RWPE1 (cell line): ENCODE measurements around the gene PIK3R3.

Experiments
- CTCF ChIA-PET: fragments of 350-600 bp; sonication (Branson Sonifier 250); formaldehyde crosslinking; extraction: SDS; loops from one replicate; lab custom pipeline; 2021; lab: Yijun Ruan, JAX
- POLR2A ChIA-PET: fragments of 400-600 bp; formaldehyde crosslinking; extraction: SDS; loops from one replicate; lab custom pipeline; 2020; ENCODE audit warnings: antibody characterized with exemption; ENCODE audit not compliant: low non-redundant PET; lab: Yijun Ruan, JAX
- DNase-seq: peaks from one replicate; pipeline ENCODE4 v3.0.0; 2012; ENCODE audit warnings: low spot score
- H3K27ac ChIP-seq: fragments of 450-650 bp; 2 replicates; pipeline ENCODE4 v1.5.1; 2017
- CTCF ChIP-seq: fragments of 450-650 bp; conservative IDR thresholded peaks from 2 replicates; pipeline ENCODE4 v1.5.1; 2017; ENCODE audit warnings: low read depth, mild to moderate bottlenecking

The PIK3R3 gene

GRCh38 chr1:46019348-46019747, 113.1 kb downstream of the PIK3R3 start:
- TF ChIP-seq CTCF: no peak
- ChIA-PET CTCF (no interaction called here), POLR2A (no interaction called here)
- DNase-seq: no peak
- no peak overlapping the region for H3K27ac ChIP-seq

GRCh38 chr1:46017876-46018503, 114.4 kb downstream of the PIK3R3 start:
- no peak overlapping the region for H3K27ac ChIP-seq
- ChIA-PET CTCF (no interaction called here), POLR2A (no interaction called here)
- DNase-seq: no peak
- no peak for TF ChIP-seq CTCF

GRCh38 chr1:46013581-46013980, 118.8 kb downstream of the PIK3R3 start:
- POLR2A ChIA-PET: no interaction called here
- no peak overlapping the region for H3K27ac ChIP-seq
- CTCF ChIA-PET: no interaction called here
- no peak for TF ChIP-seq CTCF
- DNase-seq: no peak

GRCh38 chr1:46012236-46012635, 120.2 kb downstream of the PIK3R3 start:
- CTCF ChIA-PET: no interaction called here
- no peak for TF ChIP-seq CTCF
- POLR2A ChIA-PET: no interaction called here
- no peak overlapping the region for H3K27ac ChIP-seq
- DNase-seq: no peak

- ChIA-PET POLR2A (no interaction called here), CTCF (interaction anchor here (0.7 to 1.1 kb wide), 2 partner anchors 26 to 211 kb away, joined by 3 read pairs; no protein-coding TSS in a partner anchor)
- DNase-seq: no peak
- H3K27ac ChIP-seq: no peak overlapping the region
- TF ChIP-seq CTCF: no peak
Observed at GRCh38 chr1:46011121-46011695, 121.2 kb downstream of the PIK3R3 start.

- TF ChIP-seq CTCF: no peak
- CTCF ChIA-PET: interaction anchor here (0.7 to 1.1 kb wide), 2 partner anchors 25 to 212 kb away, joined by 3 read pairs; no protein-coding TSS in a partner anchor
- DNase-seq: no peak
- H3K27ac ChIP-seq: no peak overlapping the region
- POLR2A ChIA-PET: no interaction called here
Observed at GRCh38 chr1:46010611-46011010, 121.8 kb downstream of the PIK3R3 start.
